Transverse colon (tissue), 4 donors: ENCODE results near the gene MPV17L2. TPM values are rescaled to one million over a fixed set of nuclear protein-coding genes. Genes with fewer than 3 reads are reported as not detected.
A peak's percentile ranks its signal among the peaks of the same experiment; 100 is the strongest.

Experiments
- DNase-seq: peaks from one replicate; pipeline ENCODE4 v3.0.0-alpha.2; 2019
- H3K27ac ChIP-seq, 4 donors: fragments of 200-600 bp; sonication (generic); 2 replicates each; pipeline ENCODE4 v1.5.1; 2016 to 2018; ENCODE audit warnings: inconsistent platforms in 4 of 4
- H3K27me3 ChIP-seq: fragments of 200-600 bp; sonication (generic); 2 replicates; pipeline ENCODE4 v1.5.1; 2017; ENCODE audit warnings: inconsistent platforms
- H3K36me3 ChIP-seq, 4 donors: fragments of 200-600 bp; sonication (generic); 2 replicates each; pipeline ENCODE4 v1.5.1; 2017 to 2019; ENCODE audit warnings: inconsistent platforms in 4 of 4
- H3K4me1 ChIP-seq, 4 donors: fragments of 200-600 bp; sonication (generic); 2 replicates each; pipeline ENCODE4 v1.5.1; 2017 to 2020; ENCODE audit warnings: inconsistent platforms in 4 of 4
- H3K4me3 ChIP-seq, 4 donors: fragments of 200-600 bp; sonication (generic); 1 replicate in 1 of 4; 2 replicates in 3 of 4; pipeline versions ENCODE4 v1.5.1 to v1.6.1; 2017 to 2019; ENCODE audit warnings: inconsistent platforms in 4 of 4
- H3K9me3 ChIP-seq, 2 donors: fragments of 200-600 bp; sonication (generic); 2 replicates each; pipeline ENCODE4 v1.5.1; 2017 to 2019; ENCODE audit warnings: inconsistent platforms in 2 of 2
- EP300 ChIP-seq: sonication (generic); formaldehyde crosslinking; IDR thresholded peaks from one replicate; pipeline ENCODE4 v1.6.1; 2017; ENCODE audit warnings: antibody characterized with exemption, low read depth
- POLR2A ChIP-seq: fragments of 450-650 bp; IDR thresholded peaks from one replicate; pipeline ENCODE4 v1.6.1; 2016; ENCODE audit warnings: antibody characterized with exemption, mild to moderate bottlenecking, moderate library complexity
- POLR2AphosphoS5 ChIP-seq, 3 donors: sonication (generic); formaldehyde crosslinking; IDR thresholded peaks; one replicate each; pipeline ENCODE4 v1.6.1; 2016; ENCODE audit warnings: antibody characterized with exemption in 3 of 3
- WGBS, 2 donors: methylation state at CpG; one replicate each; pipeline ENCODE4 v1.1.5; 2018; ENCODE audit warnings: low coverage in 1 of 2; 5-methylcytosine and 5-hydroxymethylcytosine counted together
- in situ Hi-C, 4 donors: fragments of 200-750 bp; cut with MboI; loops; one replicate each; pipeline versions ENCODE4 v1.15.0 to v1.15.1; 2017; ENCODE audit warnings: low sequenced_read_pairs in 3 of 4, low pct_ligation_motif_present in 1 of 4, low pct_unique_long_range_greater_than_20kb in 1 of 4
- intact Hi-C: fragments of 100-400 bp; cut with DNase I; formaldehyde crosslinking; loops from one replicate; pipeline ENCODE4 v1.15.1; 2023; ENCODE audit warnings: low total_unique reads
- total RNA-seq, 4 donors: library from RNA; depleted of rRNA; stranded (reverse); fragments of >200 nt; gene quantifications; one replicate each; pipeline ENCODE4 v1.1.0, GENCODE V29; 2016
- TF ChIP-seq, protein P1 (sequence below), 5 experiments: fragments of 200-600 bp in 3 of 5; fragments of 450-650 bp in 2 of 5; sonication (generic) in 3 of 5; IDR thresholded peaks; 1 replicate in 2 of 5; 2 replicates in 3 of 5; pipeline ENCODE4 v1.5.1; 2016 to 2017; ENCODE audit warnings: antibody characterized with exemption in 5 of 5, inconsistent platforms in 3 of 5, mild to moderate bottlenecking in 2 of 5, moderate library complexity in 1 of 5

Gene MPV17L2
- total RNA-seq, 4 donors from 2014 or later, result 1.6 to 22.3 (median 12.6) TPM

DNA sequence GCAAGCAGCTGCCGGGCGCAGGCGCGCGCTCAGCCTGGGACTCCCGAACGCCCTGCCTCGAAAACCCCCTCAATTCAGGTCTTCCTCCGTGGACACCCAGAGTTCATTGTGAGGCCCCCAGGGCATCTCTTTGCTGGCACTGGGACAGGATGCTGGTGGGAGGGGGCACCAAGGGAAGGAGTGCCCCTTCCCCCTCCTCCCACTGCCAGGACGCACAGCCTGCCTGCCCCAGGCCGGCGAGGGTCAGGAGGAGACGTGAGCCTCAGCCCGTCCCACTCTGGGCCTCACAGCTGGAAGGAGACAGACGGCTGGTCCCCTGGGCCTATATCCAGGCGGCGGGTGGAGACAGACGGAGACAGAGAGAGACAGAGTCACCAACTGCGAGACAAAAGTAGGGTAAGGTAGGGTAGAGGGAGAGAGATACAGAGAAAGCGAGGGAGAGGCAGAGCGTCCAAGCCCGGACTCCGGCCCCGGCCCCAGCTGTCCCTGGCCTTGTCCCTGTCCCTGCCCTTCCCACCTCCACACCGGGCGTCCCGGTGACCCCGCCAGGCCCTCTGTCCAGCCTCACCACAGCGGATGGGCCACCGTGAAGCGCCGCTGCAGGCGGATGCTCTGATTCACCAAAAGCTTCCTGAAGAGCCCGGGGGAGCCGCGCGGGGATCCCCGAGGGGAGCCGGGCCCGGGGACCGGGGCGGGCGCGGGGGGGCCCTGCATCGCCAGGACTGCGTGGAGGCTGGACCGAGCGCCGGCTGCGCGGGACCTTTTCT is 32.9 kb downstream of the MPV17L2 start, which contains the start of gene PDE4C:
PDE4C (minus strand) TSS at position 737 of the 767 bp plus-strand sequence; CDS start at position 714, 23 bp downstream.
- Histone ChIP-seq H3K36me3 (no peaks in the 10 kb centered on the region), H3K4me3 (peak within 1 kb of the TSS in 1 of 4 donors; percentile 51), H3K27ac (peak within 1 kb of the TSS in 3 of 4 donors; percentile 11 to 62 (median 12)), H3K4me1 (peaks cover 7 to 30% (median 16%) of the 10 kb centered on the region in 4 donors), H3K27me3 (peaks cover 80% of the 10 kb centered on the region), H3K9me3 (no peaks in the 10 kb centered on the region)
- intact Hi-C loops (no loop called here), in situ Hi-C loops (no loop called here)
- TF ChIP-seq EP300, result no peak
- TF ChIP-seq, protein P1, sequence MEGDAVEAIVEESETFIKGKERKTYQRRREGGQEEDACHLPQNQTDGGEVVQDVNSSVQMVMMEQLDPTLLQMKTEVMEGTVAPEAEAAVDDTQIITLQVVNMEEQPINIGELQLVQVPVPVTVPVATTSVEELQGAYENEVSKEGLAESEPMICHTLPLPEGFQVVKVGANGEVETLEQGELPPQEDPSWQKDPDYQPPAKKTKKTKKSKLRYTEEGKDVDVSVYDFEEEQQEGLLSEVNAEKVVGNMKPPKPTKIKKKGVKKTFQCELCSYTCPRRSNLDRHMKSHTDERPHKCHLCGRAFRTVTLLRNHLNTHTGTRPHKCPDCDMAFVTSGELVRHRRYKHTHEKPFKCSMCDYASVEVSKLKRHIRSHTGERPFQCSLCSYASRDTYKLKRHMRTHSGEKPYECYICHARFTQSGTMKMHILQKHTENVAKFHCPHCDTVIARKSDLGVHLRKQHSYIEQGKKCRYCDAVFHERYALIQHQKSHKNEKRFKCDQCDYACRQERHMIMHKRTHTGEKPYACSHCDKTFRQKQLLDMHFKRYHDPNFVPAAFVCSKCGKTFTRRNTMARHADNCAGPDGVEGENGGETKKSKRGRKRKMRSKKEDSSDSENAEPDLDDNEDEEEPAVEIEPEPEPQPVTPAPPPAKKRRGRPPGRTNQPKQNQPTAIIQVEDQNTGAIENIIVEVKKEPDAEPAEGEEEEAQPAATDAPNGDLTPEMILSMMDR (IDR thresholded peaks at IDR 0.05), result no peak
- TF ChIP-seq POLR2A, result no peak
- TF ChIP-seq POLR2AphosphoS5 (IDR thresholded peaks at IDR 0.05), result no peak
- DNase-seq, result no peak
- WGBS, 2 donors, result 3% methylated on average over 31 of the region's 51 CpGs; no CpG with 5 or more reads in 1 of the 2 donors

DNA sequence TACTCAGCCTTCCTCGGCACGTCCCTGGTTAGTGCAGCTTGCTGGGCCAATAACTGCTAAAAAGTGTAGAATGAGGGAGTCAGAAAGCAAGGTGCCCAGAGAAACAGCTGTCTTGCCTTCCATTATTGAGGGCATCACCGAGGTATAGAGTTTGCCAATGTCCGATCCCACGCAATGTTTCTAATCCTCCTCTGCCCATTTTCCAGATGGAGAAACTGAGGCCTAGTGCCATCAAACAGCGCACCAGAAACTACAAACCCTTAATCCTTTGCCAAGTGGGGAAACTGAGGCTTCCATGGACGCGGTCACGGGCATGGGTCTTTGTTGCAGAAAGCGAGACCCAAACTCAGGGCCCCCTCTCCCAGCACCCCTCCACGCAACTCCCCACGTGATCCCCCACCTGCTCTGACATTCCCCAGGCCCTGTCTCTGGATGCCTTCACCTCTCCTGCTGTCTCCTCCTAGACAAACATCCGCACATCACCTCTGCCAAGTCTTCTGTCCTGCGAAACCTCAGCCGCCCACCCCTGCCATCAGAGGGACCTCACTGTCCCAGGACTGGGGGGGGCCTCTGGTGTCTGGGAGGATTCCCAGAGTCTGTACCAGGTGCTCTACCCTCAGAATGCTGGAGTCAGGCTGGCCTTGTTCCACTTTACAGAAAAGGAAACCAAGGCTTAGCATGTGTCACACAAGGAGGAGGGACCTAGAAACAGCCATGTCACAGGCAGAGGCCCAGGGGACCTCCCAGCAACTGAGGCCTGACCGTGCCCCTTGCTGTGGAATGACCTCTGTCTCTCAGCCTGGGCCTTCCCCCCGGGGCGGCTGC is 34.1 kb downstream of the MPV17L2 start:
- H3K36me3 ChIP-seq, result no peaks in the 10 kb centered on the region
- WGBS, 2 donors, result 53 to 72% methylated on average over 3 to 18 of the region's 18 CpGs
- no peak for TF ChIP-seq POLR2A
- TF ChIP-seq, protein P1 (IDR thresholded peaks at IDR 0.05), result no peak
- TF ChIP-seq EP300, result no peak
- TF ChIP-seq POLR2AphosphoS5 (IDR thresholded peaks at IDR 0.05), result peak in 1 of 3 donors; percentile 67
- intact Hi-C loops, result no loop called here
- no peak for DNase-seq
- H3K27ac ChIP-seq, result no peak overlapping the region
- H3K4me3 ChIP-seq, result no peak overlapping the region
- peaks cover 80% of the 10 kb centered on the region for H3K27me3 ChIP-seq
- in situ Hi-C loops, result no loop called here
- peaks cover 7 to 27% (median 16%) of the 10 kb centered on the region in 4 donors for H3K4me1 ChIP-seq
- H3K9me3 ChIP-seq, result no peaks in the 10 kb centered on the region

DNA sequence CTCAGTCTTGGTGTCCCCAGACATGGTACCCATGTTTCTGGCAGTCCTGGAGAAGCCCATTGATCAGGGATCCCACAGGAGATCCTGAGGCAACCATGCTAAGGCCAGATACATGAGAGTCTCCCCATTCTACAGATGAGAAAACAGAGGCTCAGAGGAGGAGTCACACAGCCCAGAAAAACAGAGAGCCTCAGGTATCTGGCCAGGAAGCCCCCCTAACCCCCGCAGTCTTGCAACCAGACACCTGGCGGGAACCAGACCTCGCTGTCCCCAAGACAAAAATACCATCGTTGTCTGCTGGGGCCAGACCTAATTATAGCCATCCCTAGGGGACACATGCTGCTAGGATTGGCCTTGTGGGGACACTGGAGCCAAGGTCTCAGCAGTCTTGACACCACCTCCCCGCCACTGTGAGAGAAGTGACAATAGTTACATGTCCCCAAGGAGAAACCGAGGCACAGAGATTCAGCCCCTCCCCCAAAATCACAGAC is 34.8 kb downstream of the MPV17L2 start:
- H3K4me3 ChIP-seq, result no peak overlapping the region
- peaks cover 7 to 27% (median 17%) of the 10 kb centered on the region in 4 donors for H3K4me1 ChIP-seq
- H3K9me3 ChIP-seq, result peaks cover 0 to 2% of the 10 kb centered on the region in 2 donors
- H3K36me3 ChIP-seq, result no peaks in the 10 kb centered on the region
- H3K27ac ChIP-seq, result no peak overlapping the region
- in situ Hi-C loops, result no loop called here
- H3K27me3 ChIP-seq, result peaks cover 84% of the 10 kb centered on the region
- intact Hi-C loops, result no loop called here
- WGBS, 2 donors, result 65% methylated on average over 6 of the region's 6 CpGs; no CpG with 5 or more reads in 1 of the 2 donors
- DNase-seq, result no peak
- TF ChIP-seq POLR2AphosphoS5 (IDR thresholded peaks at IDR 0.05), result no peak
- TF ChIP-seq, protein P1 (IDR thresholded peaks at IDR 0.05), result no peak
- TF ChIP-seq EP300, result no peak
- TF ChIP-seq POLR2A, result no peak

DNA sequence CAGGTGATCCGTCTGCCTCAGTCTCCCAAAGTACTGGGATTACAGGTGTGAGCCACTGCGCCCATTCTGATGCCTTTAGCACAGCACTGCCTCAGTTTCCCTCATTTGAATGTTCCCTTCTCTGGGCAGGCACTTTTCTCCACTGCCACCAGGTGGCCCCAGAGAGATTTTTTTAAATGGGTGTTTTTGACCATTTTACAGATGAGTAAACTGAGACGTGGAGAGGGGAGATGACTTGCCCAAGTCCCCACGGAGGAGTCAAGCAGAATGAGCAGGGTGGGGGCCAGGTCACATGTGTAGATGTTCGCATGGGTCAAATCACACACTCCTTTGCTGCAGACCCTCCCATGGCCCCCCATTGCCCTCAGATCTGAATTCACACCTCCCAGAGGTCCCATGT is 36.5 kb downstream of the MPV17L2 start:
- peaks cover 6 to 21% (median 12%) of the 10 kb centered on the region in 4 donors for H3K4me1 ChIP-seq
- in situ Hi-C loops, result no loop called here
- peaks cover 96% of the 10 kb centered on the region for H3K27me3 ChIP-seq
- no peaks in the 10 kb centered on the region for H3K36me3 ChIP-seq
- H3K27ac ChIP-seq, result no peak overlapping the region
- peaks cover 4 to 7% of the 10 kb centered on the region in 2 donors for H3K9me3 ChIP-seq
- TF ChIP-seq POLR2AphosphoS5 (IDR thresholded peaks at IDR 0.05), result no peak
- TF ChIP-seq, protein P1 (IDR thresholded peaks at IDR 0.05), result peak; percentile 33 to 45 (median 39)
- H3K4me3 ChIP-seq, result no peak overlapping the region
- intact Hi-C loops, result no loop called here
- no peak for DNase-seq
- WGBS, 2 donors, result 60 to 74% methylated on average over 4 to 5 of the region's 5 CpGs
